HepG2 (cell line): ENCODE measurements around the gene FANCL. TPM values are rescaled to one million over a fixed set of nuclear protein-coding genes. Genes with fewer than 3 reads are reported as not detected.
"Not testable (repeated sequence)": the region's sequence is repeated elsewhere in the genome, so short reads cannot be mapped to it uniquely, and the experiment has no call there.

Experiments
- ATAC-seq: fragments of 200-7000 bp; cut with Tn5 transposase; 3 replicates; pipeline ENCODE4 v1.9.1; 2020; ENCODE audit warnings: mild to moderate bottlenecking, moderate library complexity
- BruUV-seq: library from RNA; stranded (reverse); fragments of 400-500 nt; replicated peaks from 2 replicates; lab custom pipeline; 2021; lab: Mats Ljungman, UMichigan
- CTCF ChIA-PET: fragments of 300-600 bp; formaldehyde crosslinking; extraction: SDS; loops from one replicate; lab custom pipeline; 2021; ENCODE audit warnings: low total read pairs, inconsistent platforms, low intra/inter-chr PET ratio; lab: Yijun Ruan, JAX
- POLR2A ChIA-PET: fragments of 350-600 bp; sonication (Branson Sonifier 250); formaldehyde crosslinking; loops from one replicate; lab custom pipeline; 2020; ENCODE audit warnings: antibody characterized with exemption, inconsistent platforms; lab: Yijun Ruan, JAX
- DNase-seq: peaks from one replicate; pipeline ENCODE4 v3.0.0-alpha.2; 2015; ENCODE audit warnings: low spot score
- FAIRE-seq: peaks from 3 replicates; lab custom pipeline; 2011; peaks lifted over from hg19 to GRCh38; lab: Jason Lieb, UNC
- H2AFZ ChIP-seq: one replicate; pipeline ENCODE4 v1.6.1; 2011; ENCODE audit warnings: low read length, inconsistent platforms
- H3K27ac ChIP-seq: fragments of 300-600 bp; 3 replicates; pipeline ENCODE4 v1.8.0; 2011; ENCODE audit warnings: mixed run types, mild to moderate bottlenecking, mixed read lengths, low read length, inconsistent platforms; ENCODE audit not compliant: insufficient read depth; ENCODE audit errors: extremely low read length
- H3K27me3 ChIP-seq, 2 experiments: fragments of 200-600 bp in 1 of 2; 2 replicates in 1 of 2; 3 replicates in 1 of 2; pipeline versions ENCODE4 v1.6.0 to v1.8.0; 2011; ENCODE audit warnings: low read length in 2 of 2, mild to moderate bottlenecking in 2 of 2, moderate library complexity in 2 of 2, inconsistent platforms in 1 of 2; ENCODE audit not compliant: insufficient read depth in 2 of 2, control insufficient read depth in 1 of 2
- H3K36me3 ChIP-seq, 2 experiments: fragments of 200-600 bp in 1 of 2; replicated peaks in 1 of 2; 2 replicates in 1 of 2; 3 replicates in 1 of 2; pipeline versions ENCODE4 v1.5.1 to v1.8.0; 2011; ENCODE audit warnings: low read length in 2 of 2, inconsistent platforms in 1 of 2; ENCODE audit not compliant: insufficient read depth in 2 of 2, control insufficient read depth in 1 of 2
- H3K4me1 ChIP-seq: 2 replicates; pipeline ENCODE4 v1.5.1; 2012; ENCODE audit warnings: low read length, inconsistent platforms; ENCODE audit not compliant: insufficient read depth
- H3K4me2 ChIP-seq: 2 replicates; pipeline ENCODE4 v1.6.0; 2011; ENCODE audit warnings: low read depth, low read length, inconsistent platforms
- H3K4me3 ChIP-seq, 3 experiments: fragments of 200-600 bp in 1 of 3; sonication (generic), shearing (Covaris generic) in 1 of 3; replicated peaks in 1 of 3; 2 replicates each; pipeline ENCODE4 v1.5.1; 2011 to 2016; ENCODE audit warnings: low read length in 3 of 3, inconsistent platforms in 2 of 3, low read depth in 2 of 3, mild to moderate bottlenecking in 2 of 3, control low read depth in 1 of 3, mixed read lengths in 1 of 3; ENCODE audit not compliant: insufficient read depth in 1 of 3
- H3K79me2 ChIP-seq: one replicate; pipeline ENCODE4 v1.6.1; 2011; ENCODE audit warnings: low read length, inconsistent platforms; ENCODE audit not compliant: insufficient read depth
- H3K9ac ChIP-seq: 2 replicates; pipeline ENCODE4 v1.6.0; 2011; ENCODE audit warnings: mild to moderate bottlenecking, low read depth, low read length, inconsistent platforms; ENCODE audit not compliant: insufficient read depth
- H3K9me3 ChIP-seq: 2 replicates; pipeline ENCODE4 v1.5.1; 2012; ENCODE audit warnings: mild to moderate bottlenecking, low read length
- H4K20me1 ChIP-seq: 2 replicates; pipeline ENCODE4 v1.6.0; 2011; ENCODE audit warnings: inconsistent platforms, mild to moderate bottlenecking, low read length, moderate library complexity; ENCODE audit not compliant: insufficient read depth
- ZNF75D ChIP-seq: sonication (generic); formaldehyde crosslinking; IDR thresholded peaks from 2 replicates; pipeline ENCODE4 v1.8.1; 2023; ENCODE audit warnings: missing genetic modification reagents, mild to moderate bottlenecking, borderline replicate concordance
- WGBS: methylation state at CpG from one replicate; pipeline ENCODE4 v1.1.6; 2017; ENCODE audit warnings: low lambda C conversion rate; 5-methylcytosine and 5-hydroxymethylcytosine counted together
- in situ Hi-C: cut with HindIII; loops from 2 replicates; pipeline ENCODE4 v1.10.0; 2017; ENCODE audit warnings: low pct_unique_long_range_greater_than_20kb; ENCODE audit not compliant: extremely low pct_ligation_motif_present
- intact Hi-C: fragments of 100-400 bp; cut with micrococcal nuclease; formaldehyde crosslinking; loops from one replicate; pipeline ENCODE4 v1.10.0; 2022; ENCODE audit not compliant: unreplicated experiment
- polyA plus RNA-seq, 8 experiments: library from polyadenylated mRNA; depleted of rRNA in 3 of 8; stranded (reverse) in 7 of 8; unstranded in 1 of 8; fragments of >200 nt; fragmentation: Illumina TruSeq in 4 of 8; extraction: Trizol in 4 of 8; gene quantifications; 2 replicates each; pipeline versions ENCODE4 v1.2.1 to v1.2.3, GENCODE V29; 2011 to 2016; ENCODE audit warnings: low read depth in 4 of 8, missing spikeins in 1 of 8, mixed read lengths in 1 of 8; ENCODE audit not compliant: insufficient read depth in 1 of 8
- total RNA-seq, 5 experiments: library from RNA; depleted of rRNA; stranded (reverse); fragments of >200 nt; fragmentation: Illumina TruSeq; extraction: Trizol; gene quantifications; 2 replicates each; pipeline ENCODE4 v1.2.3, GENCODE V29; 2016; ENCODE audit warnings: low read depth in 1 of 5
- TF ChIP-seq, protein P1 (sequence below), 2 experiments: IDR thresholded peaks; 2 replicates each; pipeline ENCODE4 v1.6.1; 2011 to 2012; ENCODE audit warnings: low read length in 2 of 2, borderline replicate concordance in 1 of 2, low read depth in 1 of 2, mild to moderate bottlenecking in 1 of 2, moderate library complexity in 1 of 2

FANCL gene
- total and polyA plus RNA-seq, 2 of the 13 experiments (the other 11 are each of a cell fraction or from before 2014, with no cell fraction given): 40.7 to 66.8 TPM

DNA sequence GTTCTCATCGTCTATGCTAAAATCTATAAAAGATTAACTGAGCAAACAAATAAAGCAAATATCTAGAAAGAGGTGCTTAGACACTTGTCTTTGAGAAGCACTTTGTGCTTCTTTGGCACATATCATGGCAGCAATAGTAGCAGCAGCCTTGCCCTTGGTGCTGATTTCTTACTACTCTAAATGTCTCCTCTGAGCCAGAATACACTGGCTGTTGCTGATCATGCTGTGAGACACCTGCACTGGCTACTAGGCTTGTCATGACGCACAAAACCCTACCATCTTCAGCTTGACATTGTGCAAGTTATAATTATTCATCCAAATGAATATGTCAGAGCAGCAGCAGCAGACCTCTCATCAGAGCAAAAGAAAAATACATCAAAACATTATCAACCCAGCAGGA, 46.7 kb downstream of the FANCL start:
- H2AFZ ChIP-seq: no peak overlapping the region
- in situ Hi-C loops: no loop called here
- CTCF ChIA-PET: no interaction called here
- intact Hi-C loops: no loop called here
- H3K36me3 ChIP-seq: peaks cover 2 to 11% of the 10 kb centered on the region in 2 experiments; a peak in 3 of 5 replicates
- H3K79me2 ChIP-seq: no peaks in the 10 kb centered on the region
- H3K4me1 ChIP-seq: no peaks in the 10 kb centered on the region
- TF ChIP-seq, protein P1, sequence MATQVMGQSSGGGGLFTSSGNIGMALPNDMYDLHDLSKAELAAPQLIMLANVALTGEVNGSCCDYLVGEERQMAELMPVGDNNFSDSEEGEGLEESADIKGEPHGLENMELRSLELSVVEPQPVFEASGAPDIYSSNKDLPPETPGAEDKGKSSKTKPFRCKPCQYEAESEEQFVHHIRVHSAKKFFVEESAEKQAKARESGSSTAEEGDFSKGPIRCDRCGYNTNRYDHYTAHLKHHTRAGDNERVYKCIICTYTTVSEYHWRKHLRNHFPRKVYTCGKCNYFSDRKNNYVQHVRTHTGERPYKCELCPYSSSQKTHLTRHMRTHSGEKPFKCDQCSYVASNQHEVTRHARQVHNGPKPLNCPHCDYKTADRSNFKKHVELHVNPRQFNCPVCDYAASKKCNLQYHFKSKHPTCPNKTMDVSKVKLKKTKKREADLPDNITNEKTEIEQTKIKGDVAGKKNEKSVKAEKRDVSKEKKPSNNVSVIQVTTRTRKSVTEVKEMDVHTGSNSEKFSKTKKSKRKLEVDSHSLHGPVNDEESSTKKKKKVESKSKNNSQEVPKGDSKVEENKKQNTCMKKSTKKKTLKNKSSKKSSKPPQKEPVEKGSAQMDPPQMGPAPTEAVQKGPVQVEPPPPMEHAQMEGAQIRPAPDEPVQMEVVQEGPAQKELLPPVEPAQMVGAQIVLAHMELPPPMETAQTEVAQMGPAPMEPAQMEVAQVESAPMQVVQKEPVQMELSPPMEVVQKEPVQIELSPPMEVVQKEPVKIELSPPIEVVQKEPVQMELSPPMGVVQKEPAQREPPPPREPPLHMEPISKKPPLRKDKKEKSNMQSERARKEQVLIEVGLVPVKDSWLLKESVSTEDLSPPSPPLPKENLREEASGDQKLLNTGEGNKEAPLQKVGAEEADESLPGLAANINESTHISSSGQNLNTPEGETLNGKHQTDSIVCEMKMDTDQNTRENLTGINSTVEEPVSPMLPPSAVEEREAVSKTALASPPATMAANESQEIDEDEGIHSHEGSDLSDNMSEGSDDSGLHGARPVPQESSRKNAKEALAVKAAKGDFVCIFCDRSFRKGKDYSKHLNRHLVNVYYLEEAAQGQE (IDR thresholded peaks at IDR 0.05; ENCODE audit: borderline replicate concordance in 1 of 2, low read depth in 1 of 2, low read length in 2 of 2): peak in 1 of 2 experiments; percentile 67; a peak in 1 of 4 replicates
- TF ChIP-seq ZNF75D (CRISPR knock-in tag): no peak
- no TSS peak for BruUV-seq
- H3K9me3 ChIP-seq: no peaks in the 10 kb centered on the region
- ATAC-seq: no peak
- no peak for DNase-seq
- no peak overlapping the region for H3K4me3 ChIP-seq
- WGBS: 96% methylated on average over 2 of the region's 2 CpGs
- H4K20me1 ChIP-seq: no peaks in the 10 kb centered on the region
- H3K27ac ChIP-seq: no peak overlapping the region
- H3K27me3 ChIP-seq: no peaks in the 10 kb centered on the region
- H3K9ac ChIP-seq: no peak overlapping the region
- FAIRE-seq: no peak
- no peak overlapping the region for H3K4me2 ChIP-seq
- POLR2A ChIA-PET: no interaction called here

DNA sequence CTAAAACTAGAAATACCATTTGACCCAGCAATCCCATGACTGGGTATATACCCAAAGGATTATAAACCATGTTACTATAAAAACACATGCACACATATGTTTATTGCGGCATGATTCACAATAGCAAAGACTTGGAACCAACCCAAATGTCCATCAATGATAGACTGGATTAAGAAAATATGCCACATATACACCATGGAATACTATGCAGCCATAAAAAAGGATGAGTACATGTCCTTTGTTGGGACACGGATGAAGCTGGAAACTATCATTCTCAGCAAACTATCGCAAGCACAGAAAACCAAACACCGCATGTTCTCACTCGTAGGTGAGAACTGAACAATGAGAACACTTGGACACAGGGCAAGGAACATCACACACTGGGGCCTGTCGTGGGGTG, 54.1 kb downstream of the FANCL start:
- CTCF ChIA-PET, H3K4me3 ChIP-seq, H2AFZ ChIP-seq, in situ Hi-C loops, ATAC-seq, intact Hi-C loops, DNase-seq, BruUV-seq, POLR2A ChIA-PET, H3K27me3 ChIP-seq, H3K79me2 ChIP-seq, H3K9ac ChIP-seq, FAIRE-seq, H3K27ac ChIP-seq, H4K20me1 ChIP-seq, H3K4me2 ChIP-seq, H3K9me3 ChIP-seq, H3K4me1 ChIP-seq, H3K36me3 ChIP-seq: not testable (repeated sequence)
- WGBS: 97% methylated on average over 6 of the region's 6 CpGs
